Activated CD4-positive, alpha-beta memory T cell treated with anti-CD3 and anti-CD28 coated beads for 36 hours (primary cell): Measurements from ENCODE around the gene ZNF467. TPM values are rescaled to one million over a fixed set of nuclear protein-coding genes. Genes with fewer than 3 reads are reported as not detected.

ENCODE experiments used
- CTCF ChIA-PET: fragments of 350-600 bp; sonication (Branson Sonifier 250); formaldehyde crosslinking; loops from one replicate; lab custom pipeline; 2021; ENCODE audit warnings: antibody characterized with exemption, inconsistent platforms; lab: Charles Lee
- POLR2A ChIA-PET: fragments of 350-600 bp; sonication (Branson Sonifier 250); formaldehyde crosslinking; loops from one replicate; lab custom pipeline; 2021; ENCODE audit warnings: antibody characterized with exemption; lab: Charles Lee
- DNase-seq: peaks from one replicate; pipeline ENCODE4 v3.0.0-alpha.2; 2020
- H3K27ac Mint-ChIP-seq: one replicate; pipeline ENCODE4 v1.8.0; 2021; ENCODE audit warnings: mixed read lengths
- H3K27me3 Mint-ChIP-seq: one replicate; pipeline ENCODE4 v1.8.0; 2021; ENCODE audit warnings: mixed read lengths
- H3K36me3 Mint-ChIP-seq: one replicate; pipeline ENCODE4 v1.8.0; 2021; ENCODE audit warnings: mixed read lengths
- H3K4me1 Mint-ChIP-seq: one replicate; pipeline ENCODE4 v1.8.0; 2021; ENCODE audit warnings: low read depth, mixed read lengths
- H3K4me3 Mint-ChIP-seq: one replicate; pipeline ENCODE4 v1.8.0; 2021; ENCODE audit warnings: mild to moderate bottlenecking, mixed read lengths
- H3K9me3 Mint-ChIP-seq: one replicate; pipeline ENCODE4 v1.8.0; 2021; ENCODE audit warnings: mixed read lengths
- intact Hi-C: fragments of 100-400 bp; cut with micrococcal nuclease; formaldehyde crosslinking; loops from one replicate; pipeline ENCODE4 v1.15.1; 2023
- total RNA-seq, 2 experiments: library from RNA; stranded (reverse); gene quantifications; one replicate each; pipeline ENCODE4 v1.2.3, GENCODE V29; 2021

The ZNF467 gene
- total RNA-seq, 2 experiments from 2014 or later = 0.41 to 0.45 TPM

DNA sequence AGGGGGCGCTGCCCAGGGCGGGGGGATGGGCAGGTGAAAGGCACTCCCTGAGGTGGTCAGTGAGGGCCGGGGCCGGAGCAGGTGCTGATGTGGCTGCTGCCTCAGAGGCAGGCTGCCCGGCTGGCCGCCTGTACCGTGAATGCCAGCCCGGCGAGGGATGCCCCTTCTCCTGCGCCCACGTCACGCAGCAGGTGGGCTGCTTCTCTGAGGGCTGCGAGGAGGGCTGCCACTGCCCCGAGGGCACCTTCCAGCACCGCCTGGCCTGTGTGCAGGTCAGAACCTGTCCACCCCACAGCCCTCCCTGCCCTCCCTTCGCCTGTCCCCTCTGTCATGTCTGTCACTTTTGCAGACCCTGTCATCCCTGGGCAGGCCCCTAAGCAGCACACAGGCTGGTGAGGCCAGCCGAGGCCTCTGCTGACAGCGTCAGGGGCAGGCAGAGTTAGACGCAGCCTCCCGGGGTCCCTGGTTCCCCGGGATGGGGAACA is 42.9 kb upstream of the ZNF467 start:
- H3K36me3 Mint-ChIP-seq = no peaks in the 10 kb centered on the region
- no peak overlapping the region for H3K4me3 Mint-ChIP-seq
- H3K27ac Mint-ChIP-seq = no peak overlapping the region
- no peaks in the 10 kb centered on the region for H3K27me3 Mint-ChIP-seq
- DNase-seq = no peak
- CTCF ChIA-PET = interaction anchor here (0.6 kb wide), 1 partner anchor 16 kb away, joined by 3 read pairs; no protein-coding TSS in a partner anchor
- no peaks in the 10 kb centered on the region for H3K9me3 Mint-ChIP-seq
- intact Hi-C loops = no loop called here
- no peaks in the 10 kb centered on the region for H3K4me1 Mint-ChIP-seq
- POLR2A ChIA-PET = no interaction called here

DNA sequence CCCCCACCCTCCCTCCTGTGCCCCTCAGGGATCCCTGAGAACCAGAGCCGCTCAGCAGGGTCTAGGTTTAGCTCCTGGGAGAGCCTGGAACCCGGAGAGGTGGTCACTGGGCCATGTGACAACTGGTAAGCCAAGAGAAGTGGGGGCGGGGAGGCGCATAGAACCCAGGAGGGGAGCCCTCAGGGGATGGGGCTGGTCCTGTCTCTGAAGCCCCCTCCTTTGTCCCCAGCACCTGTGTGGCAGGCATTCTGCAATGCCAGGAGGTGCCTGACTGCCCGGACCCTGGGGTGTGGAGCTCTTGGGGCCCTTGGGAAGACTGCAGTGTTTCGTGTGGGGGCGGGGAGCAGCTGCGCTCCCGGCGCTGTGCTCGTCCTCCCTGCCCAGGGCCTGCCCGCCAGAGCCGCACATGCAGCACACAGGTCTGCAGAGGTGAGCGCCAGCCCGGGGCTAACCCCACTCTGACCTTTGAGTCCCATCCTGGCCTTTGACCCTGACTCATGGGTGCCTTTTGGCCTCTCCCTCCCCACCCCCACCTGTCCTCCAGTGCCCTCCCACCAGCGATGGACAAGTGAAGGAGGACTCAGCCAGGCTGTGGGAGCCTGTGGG is 42.4 kb upstream of the ZNF467 start:
- Mint-ChIP-seq H3K27ac (no peak overlapping the region), H3K36me3 (no peaks in the 10 kb centered on the region), H3K9me3 (no peaks in the 10 kb centered on the region), H3K4me3 (no peak overlapping the region), H3K27me3 (no peaks in the 10 kb centered on the region), H3K4me1 (no peaks in the 10 kb centered on the region)
- POLR2A ChIA-PET = no interaction called here
- intact Hi-C loops = no loop called here
- DNase-seq = no peak
- CTCF ChIA-PET = interaction anchor here (0.6 kb wide), 1 partner anchor 16 kb away, joined by 3 read pairs; no protein-coding TSS in a partner anchor

GRCh38 chr7:149815121-149815520 is 41.7 kb upstream of the ZNF467 start:
- Mint-ChIP-seq H3K9me3 (no peaks in the 10 kb centered on the region), H3K36me3 (no peaks in the 10 kb centered on the region), H3K4me3 (no peak overlapping the region), H3K27ac (no peak overlapping the region), H3K4me1 (no peaks in the 10 kb centered on the region), H3K27me3 (no peaks in the 10 kb centered on the region)
- ChIA-PET POLR2A (no interaction called here), CTCF (no interaction called here)
- no peak for DNase-seq
- intact Hi-C loops = no loop called here

DNA sequence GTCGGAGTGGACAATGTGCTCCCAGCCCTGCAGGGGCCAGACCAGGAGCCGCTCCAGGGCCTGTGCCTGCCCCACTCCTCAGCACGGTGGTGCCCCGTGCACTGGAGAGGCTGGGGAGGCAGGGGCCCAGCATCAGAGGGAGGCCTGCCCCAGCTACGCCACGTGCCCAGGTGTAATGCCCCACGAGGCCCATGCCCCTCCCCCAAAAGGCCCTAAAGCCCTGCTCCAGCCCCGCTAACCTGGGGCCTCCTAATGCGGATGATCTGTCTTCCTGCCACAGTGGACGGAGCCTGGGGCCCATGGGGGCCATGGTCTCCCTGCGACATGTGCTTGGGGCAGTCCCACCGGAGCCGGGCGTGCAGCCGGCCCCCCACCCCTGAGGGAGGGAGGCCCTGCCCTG is 41.1 kb upstream of the ZNF467 start:
- H3K9me3 Mint-ChIP-seq = no peaks in the 10 kb centered on the region
- POLR2A ChIA-PET = no interaction called here
- intact Hi-C loops = no loop called here
- H3K4me1 Mint-ChIP-seq = no peaks in the 10 kb centered on the region
- H3K36me3 Mint-ChIP-seq = no peaks in the 10 kb centered on the region
- DNase-seq = no peak
- H3K4me3 Mint-ChIP-seq = no peak overlapping the region
- no peaks in the 10 kb centered on the region for H3K27me3 Mint-ChIP-seq
- H3K27ac Mint-ChIP-seq = no peak overlapping the region
- CTCF ChIA-PET = no interaction called here

DNA sequence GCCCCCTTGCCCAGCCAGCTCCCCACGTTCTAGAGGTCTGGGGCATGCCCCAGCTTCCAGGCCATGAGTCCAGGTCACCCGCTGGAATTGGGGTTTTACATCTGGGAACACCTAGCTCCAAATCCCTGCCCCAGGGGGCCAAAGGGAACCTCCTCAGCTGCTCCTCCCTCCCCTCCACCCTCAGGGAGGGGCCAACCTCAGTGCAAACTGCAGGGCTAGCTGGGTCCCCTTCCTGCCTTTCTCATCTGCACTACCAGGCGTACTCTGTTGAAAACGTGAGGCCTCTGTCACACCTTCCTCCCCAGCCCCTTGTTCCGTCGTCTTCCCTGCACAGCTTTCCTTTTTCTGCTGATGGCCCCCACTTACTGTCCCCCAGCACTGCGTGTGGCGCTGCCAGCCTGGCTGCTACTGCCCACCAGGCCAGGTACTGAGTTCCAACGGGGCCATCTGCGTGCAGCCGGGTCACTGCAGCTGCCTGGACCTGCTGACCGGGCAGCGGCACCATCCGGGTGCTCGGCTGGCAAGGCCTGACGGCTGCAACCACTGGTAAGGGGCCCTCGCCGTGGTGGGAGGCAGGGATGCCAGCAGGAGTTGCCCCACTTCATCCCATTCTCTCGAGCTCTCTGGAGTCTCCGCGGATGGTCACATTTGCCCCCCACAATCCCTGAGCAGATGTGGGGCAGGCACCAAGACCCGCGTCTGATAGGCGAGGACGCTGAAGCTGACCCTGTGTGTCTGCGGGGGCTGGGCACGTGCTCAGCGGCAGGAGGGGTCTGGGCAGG is 40.1 kb upstream of the ZNF467 start:
- Mint-ChIP-seq H3K27ac (no peak overlapping the region), H3K36me3 (no peaks in the 10 kb centered on the region), H3K27me3 (no peaks in the 10 kb centered on the region), H3K9me3 (no peaks in the 10 kb centered on the region), H3K4me3 (no peak overlapping the region), H3K4me1 (no peaks in the 10 kb centered on the region)
- intact Hi-C loops = no loop called here
- no peak for DNase-seq
- ChIA-PET POLR2A (no interaction called here), CTCF (no interaction called here)

DNA sequence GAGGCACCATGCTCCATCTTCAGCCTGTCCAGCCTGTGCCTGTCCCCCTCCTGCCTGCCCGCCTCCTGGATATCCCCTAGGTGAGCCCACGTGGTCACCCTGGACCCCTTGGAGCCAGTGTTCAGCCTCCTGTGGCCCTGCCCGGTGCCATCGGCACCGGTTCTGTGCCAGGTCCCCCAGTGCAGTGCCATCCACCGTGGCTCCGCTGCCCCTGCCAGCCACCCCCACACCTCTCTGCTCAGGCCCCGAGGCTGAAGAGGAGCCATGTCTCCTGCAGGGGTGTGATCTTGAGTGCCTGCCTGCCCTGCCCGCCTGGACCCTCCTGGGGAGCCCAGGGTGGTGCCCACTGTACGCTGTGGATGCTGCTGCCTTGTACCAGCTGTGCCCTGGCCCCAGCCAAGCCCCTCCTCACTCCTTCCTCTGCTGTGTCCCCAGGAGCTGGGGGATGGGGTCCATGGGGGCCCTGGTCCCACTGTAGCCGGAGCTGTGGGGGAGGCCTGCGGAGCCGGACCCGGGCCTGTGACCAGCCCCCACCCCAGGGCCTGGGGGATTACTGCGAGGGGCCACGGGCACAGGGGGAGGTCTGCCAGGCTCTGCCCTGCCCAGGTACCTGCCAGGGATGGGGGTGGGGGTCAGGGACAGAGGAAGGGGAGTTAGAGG is 38.6 kb upstream of the ZNF467 start:
- DNase-seq = no peak
- Mint-ChIP-seq H3K27ac (no peak overlapping the region), H3K4me1 (no peaks in the 10 kb centered on the region), H3K36me3 (no peaks in the 10 kb centered on the region), H3K27me3 (no peaks in the 10 kb centered on the region), H3K4me3 (no peak overlapping the region), H3K9me3 (no peaks in the 10 kb centered on the region)
- ChIA-PET CTCF (no interaction called here), POLR2A (no interaction called here)
- intact Hi-C loops = no loop called here

DNA sequence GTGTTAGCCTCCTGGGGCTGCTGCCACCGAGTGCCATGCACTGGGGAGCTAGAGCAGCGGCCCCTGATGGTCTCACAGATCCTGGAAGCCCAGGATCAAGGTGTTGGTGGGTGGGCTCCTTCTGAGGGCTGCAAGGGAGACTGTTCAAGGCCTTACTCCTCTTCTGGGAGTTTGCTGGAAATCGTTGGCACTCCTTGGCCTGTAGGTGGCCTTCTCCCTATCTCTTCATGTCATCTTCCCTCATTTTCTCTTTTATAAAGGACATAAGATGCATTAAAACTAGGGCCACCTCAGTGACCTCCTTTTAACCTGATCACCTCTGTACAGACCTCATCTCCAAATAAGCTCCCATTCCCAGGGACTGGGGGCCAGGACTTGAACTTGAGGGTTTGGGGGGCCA is 37.8 kb upstream of the ZNF467 start:
- H3K36me3 Mint-ChIP-seq = no peaks in the 10 kb centered on the region
- POLR2A ChIA-PET = no interaction called here

DNA sequence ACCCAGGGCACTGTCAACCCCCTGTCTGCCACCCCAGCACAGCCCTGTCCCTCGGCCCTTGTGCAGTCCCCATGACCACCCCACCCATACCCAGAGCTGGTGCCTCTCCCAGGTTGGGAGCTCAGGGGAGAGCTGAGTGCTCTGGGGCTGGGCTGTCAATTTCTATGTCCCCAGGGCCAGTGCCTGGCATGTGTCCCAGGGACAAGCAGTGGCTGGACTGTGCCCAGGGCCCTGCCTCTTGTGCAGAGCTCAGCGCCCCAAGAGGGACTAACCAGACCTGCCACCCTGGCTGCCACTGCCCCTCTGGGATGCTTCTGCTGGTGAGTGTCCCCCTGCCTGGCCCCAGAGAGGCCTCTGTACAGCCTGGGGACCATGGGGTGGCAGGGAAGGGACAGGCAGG is 35.8 kb upstream of the ZNF467 start:
- POLR2A ChIA-PET = no interaction called here
- no peak overlapping the region for H3K27ac Mint-ChIP-seq
- no peak overlapping the region for H3K4me3 Mint-ChIP-seq
- no peaks in the 10 kb centered on the region for H3K36me3 Mint-ChIP-seq
- CTCF ChIA-PET = no interaction called here
- no peaks in the 10 kb centered on the region for H3K9me3 Mint-ChIP-seq
- intact Hi-C loops = no loop called here
- H3K4me1 Mint-ChIP-seq = no peaks in the 10 kb centered on the region
- no peak for DNase-seq
- no peaks in the 10 kb centered on the region for H3K27me3 Mint-ChIP-seq

More for the DNA sequence above, 37.8 kb upstream of the ZNF467 start:
- intact Hi-C loops = no loop called here
- no peak overlapping the region for H3K27ac Mint-ChIP-seq
- no peak overlapping the region for H3K4me3 Mint-ChIP-seq
- no peaks in the 10 kb centered on the region for H3K4me1 Mint-ChIP-seq
- no peaks in the 10 kb centered on the region for H3K27me3 Mint-ChIP-seq
- no peaks in the 10 kb centered on the region for H3K9me3 Mint-ChIP-seq
- CTCF ChIA-PET = no interaction called here
- DNase-seq = no peak

- CTCF ChIA-PET = interaction anchor here (0.5 to 1.8 kb wide), 4 partner anchors 20 to 146 kb away, joined by 3 to 5 read pairs (median 4); no protein-coding TSS in a partner anchor
- DNase-seq = no peak
- Mint-ChIP-seq H3K27me3 (no peaks in the 10 kb centered on the region), H3K27ac (no peak overlapping the region), H3K9me3 (no peaks in the 10 kb centered on the region), H3K4me1 (no peaks in the 10 kb centered on the region), H3K4me3 (no peak overlapping the region), H3K36me3 (no peaks in the 10 kb centered on the region)
- intact Hi-C loops = no loop called here
- POLR2A ChIA-PET = no interaction called here
Observed at GRCh38 chr7:149808311-149808710, 34.9 kb upstream of the ZNF467 start.

- Mint-ChIP-seq H3K4me1 (no peaks in the 10 kb centered on the region), H3K4me3 (no peak overlapping the region), H3K9me3 (no peaks in the 10 kb centered on the region), H3K27ac (no peak overlapping the region), H3K36me3 (no peaks in the 10 kb centered on the region), H3K27me3 (no peaks in the 10 kb centered on the region)
- intact Hi-C loops = no loop called here
- no peak for DNase-seq
- POLR2A ChIA-PET = no interaction called here
- CTCF ChIA-PET = interaction anchor here (0.7 to 1.8 kb wide), 11 partner anchors 10 to 143 kb away, joined by 3 to 5 read pairs (median 3); no protein-coding TSS in a partner anchor
Observed at GRCh38 chr7:149806726-149807125, 33.3 kb upstream of the ZNF467 start.

- ChIA-PET POLR2A (no interaction called here), CTCF (no interaction called here)
- Mint-ChIP-seq H3K36me3 (no peaks in the 10 kb centered on the region), H3K27ac (no peak overlapping the region), H3K27me3 (no peaks in the 10 kb centered on the region), H3K4me3 (no peak overlapping the region), H3K4me1 (no peaks in the 10 kb centered on the region), H3K9me3 (no peaks in the 10 kb centered on the region)
- intact Hi-C loops = no loop called here
- DNase-seq = no peak
Observed at GRCh38 chr7:149804106-149804505, 30.7 kb upstream of the ZNF467 start.

GRCh38 chr7:149803551-149804074 is 30.2 kb upstream of the ZNF467 start:
- ChIA-PET CTCF (no interaction called here), POLR2A (no interaction called here)
- Mint-ChIP-seq H3K36me3 (no peaks in the 10 kb centered on the region), H3K27me3 (no peaks in the 10 kb centered on the region), H3K27ac (no peak overlapping the region), H3K4me3 (no peak overlapping the region), H3K4me1 (no peaks in the 10 kb centered on the region), H3K9me3 (no peaks in the 10 kb centered on the region)
- intact Hi-C loops = no loop called here
- no peak for DNase-seq
